ENCODE measurements around the gene TREM1.

- TF ChIP-seq CTCF (IDR thresholded peaks at IDR 0.05; ENCODE audit: extremely low read depth in 1 of 2, insufficient read depth in 1 of 2, low read depth in 1 of 2, low read length in 2 of 2) (no peak), EZH2 (IDR thresholded peaks at IDR 0.05; ENCODE audit: borderline replicate concordance, low read depth, low read length, severe bottlenecking) (no peak)
Measured at GRCh38 chr6:41288754-41289129, 2.3 kb upstream of the TREM1 start.

All from endothelial cell of umbilical vein (primary cell).